RCC 7860 (cell line): Measurements from ENCODE around the gene AOAH.
"Not testable (repeated sequence)": the region's sequence is repeated elsewhere in the genome, so short reads cannot be mapped to it uniquely, and the experiment has no call there.

Experiments used
- DNase-seq: peaks from one replicate; pipeline ENCODE4 v3.0.0-alpha.2; 2015; ENCODE audit warnings: low spot score
- FAIRE-seq: peaks from 2 replicates; lab custom pipeline; 2012; peaks lifted over from hg19 to GRCh38; lab: Jason Lieb, UNC

Gene AOAH

DNA sequence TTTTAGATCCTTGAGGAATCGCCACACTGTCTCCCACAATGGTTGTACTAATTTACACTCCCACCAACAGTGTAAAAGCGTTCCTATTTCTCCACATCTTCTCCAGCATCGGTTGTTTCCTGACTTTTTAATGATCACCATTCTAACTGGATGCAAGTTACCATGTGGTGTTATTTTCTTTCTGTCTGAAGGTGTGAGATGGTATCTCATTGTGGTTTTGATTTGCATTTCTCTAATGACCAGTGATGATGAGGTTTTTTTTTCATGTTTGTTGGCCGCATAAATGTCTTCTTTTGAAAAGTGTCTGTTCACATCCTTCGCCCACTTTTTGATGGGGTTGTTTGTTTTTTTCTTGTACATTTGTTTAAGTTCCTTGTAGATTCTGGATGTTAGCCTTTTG is 20.4 kb downstream of the AOAH start:
- FAIRE-seq: not testable (repeated sequence)

DNA sequence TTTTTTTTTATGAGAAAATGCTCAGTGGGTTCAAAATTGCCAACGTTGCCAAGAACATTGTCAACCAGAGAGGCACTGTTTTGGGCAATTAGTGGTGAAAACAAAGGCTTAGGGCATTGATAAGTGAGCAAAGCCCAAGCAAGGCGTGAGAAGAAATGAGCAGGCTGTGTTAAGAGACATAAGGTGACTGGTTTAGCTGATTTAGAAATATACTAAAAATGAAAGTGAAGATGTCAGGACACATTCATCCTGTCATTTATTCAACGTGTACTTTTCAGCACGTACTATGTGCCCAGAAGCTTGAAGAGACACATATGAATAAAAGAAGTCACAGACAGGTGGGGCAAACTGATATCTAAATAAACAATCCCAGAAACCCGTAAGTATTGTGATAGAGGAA is 31.8 kb downstream of the AOAH start:
- DNase-seq (no peak), FAIRE-seq (no peak)

More for the DNA sequence above, 20.4 kb downstream of the AOAH start:
- not testable (repeated sequence) for DNase-seq

DNA sequence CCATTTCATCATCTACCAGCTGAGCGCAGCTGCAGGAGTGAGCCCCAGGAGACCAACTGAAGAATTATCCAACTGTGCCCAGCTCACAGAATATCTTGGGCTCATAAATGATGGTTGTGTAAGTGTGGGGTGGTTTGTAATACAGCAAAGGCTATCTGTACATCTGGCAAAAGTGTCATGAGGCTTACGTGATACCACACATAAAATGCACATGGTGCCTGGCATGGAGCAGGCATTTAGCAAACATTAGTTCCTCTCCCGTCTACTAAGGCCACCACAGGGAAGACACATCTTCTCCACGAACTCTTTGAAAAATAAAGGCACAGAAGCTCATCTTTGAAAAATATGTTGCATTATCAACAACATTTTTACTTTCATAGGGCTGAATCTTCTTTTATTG is 32.3 kb downstream of the AOAH start:
- FAIRE-seq (no peak), DNase-seq (no peak)

DNA sequence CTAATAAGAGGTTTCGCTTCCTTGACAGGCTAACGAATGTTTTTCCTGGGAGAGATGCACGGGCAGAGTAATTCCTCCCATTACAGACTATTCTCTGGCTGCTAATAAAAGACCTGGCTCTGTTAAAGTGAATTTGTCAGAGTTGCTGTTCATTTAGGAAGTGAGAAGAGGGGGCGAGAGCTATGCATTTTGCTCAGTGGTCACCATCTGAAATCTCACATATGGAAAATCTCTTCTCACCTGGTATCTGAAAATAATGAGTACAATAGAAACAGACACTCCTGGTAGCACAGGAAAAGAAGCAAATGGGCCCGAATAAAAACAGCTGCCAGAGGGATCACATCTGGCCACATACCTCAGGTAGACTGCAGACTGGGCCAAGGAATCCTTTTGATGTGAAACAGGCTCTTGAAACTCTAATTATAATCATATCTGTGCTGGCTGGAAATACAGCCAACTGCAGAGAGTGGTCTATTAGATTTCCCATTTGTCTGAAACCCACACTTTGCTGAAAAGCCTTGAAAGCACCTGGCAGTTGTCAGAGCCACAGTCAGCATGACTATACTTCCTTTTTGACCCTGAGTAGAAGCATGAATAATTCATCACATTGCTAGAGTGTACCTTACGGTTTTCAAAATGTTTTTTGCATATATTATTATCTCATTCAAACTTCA is 33.6 kb downstream of the AOAH start:
- FAIRE-seq (no peak), DNase-seq (no peak)

DNA sequence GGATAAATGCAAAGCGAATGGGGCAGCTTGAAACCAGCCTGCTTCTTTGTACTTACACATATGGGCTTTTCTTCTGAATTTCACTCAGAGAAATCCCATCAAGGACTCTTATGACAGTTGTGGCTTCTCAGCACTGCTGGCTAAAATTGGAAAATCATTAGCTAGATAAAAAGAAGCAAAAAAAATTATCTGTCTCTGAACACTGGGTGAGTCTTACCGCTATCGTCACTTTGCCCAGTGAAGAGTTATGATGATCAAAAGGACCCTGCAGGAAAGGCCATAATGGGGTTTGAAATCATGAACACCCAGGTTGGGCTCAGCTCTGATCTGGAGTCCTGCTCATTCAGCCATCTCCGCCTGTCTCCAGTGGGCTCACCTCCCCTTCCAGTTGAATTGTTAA is 34.3 kb downstream of the AOAH start:
- FAIRE-seq (no peak), DNase-seq (no peak)

DNA sequence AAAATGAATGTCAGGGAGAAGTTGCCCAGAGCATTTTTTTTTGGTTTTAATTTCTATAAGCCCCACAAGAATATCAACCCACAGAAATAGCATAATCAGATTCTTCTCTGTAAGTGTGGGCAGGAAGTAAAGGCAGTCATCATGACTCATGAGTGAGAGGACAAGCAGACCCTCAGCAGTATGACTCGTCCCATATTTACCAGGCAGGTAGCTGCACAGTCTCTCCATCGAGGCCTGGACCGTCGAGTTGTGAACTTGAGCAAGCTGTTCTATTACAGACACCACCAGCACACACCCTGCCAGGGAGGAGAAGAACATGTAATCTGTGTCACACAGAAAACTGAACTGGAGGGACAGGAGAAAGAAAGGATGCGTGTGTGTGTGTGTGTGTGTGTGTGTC is 37.8 kb downstream of the AOAH start:
- DNase-seq (peak; percentile 85), FAIRE-seq (peak; percentile 91)

DNA sequence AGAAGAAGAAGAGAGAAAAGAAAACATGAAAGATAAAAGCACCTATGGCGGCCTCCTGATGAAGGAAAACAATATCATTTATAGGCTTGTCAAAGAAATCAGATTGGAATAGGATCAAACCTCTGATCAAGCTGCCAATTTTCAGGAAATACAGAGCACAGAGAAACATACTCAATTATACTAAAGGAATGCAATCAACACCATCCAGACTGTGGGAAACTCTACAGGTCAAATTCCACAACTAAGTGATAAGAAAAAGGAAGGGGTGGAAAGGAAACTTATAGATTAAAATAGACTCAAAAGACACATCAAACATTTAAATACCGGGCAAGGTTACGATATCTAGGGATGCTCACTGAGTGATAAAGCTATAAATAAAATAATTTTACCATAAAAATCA is 39.3 kb downstream of the AOAH start:
- FAIRE-seq (no peak), DNase-seq (no peak)

DNA sequence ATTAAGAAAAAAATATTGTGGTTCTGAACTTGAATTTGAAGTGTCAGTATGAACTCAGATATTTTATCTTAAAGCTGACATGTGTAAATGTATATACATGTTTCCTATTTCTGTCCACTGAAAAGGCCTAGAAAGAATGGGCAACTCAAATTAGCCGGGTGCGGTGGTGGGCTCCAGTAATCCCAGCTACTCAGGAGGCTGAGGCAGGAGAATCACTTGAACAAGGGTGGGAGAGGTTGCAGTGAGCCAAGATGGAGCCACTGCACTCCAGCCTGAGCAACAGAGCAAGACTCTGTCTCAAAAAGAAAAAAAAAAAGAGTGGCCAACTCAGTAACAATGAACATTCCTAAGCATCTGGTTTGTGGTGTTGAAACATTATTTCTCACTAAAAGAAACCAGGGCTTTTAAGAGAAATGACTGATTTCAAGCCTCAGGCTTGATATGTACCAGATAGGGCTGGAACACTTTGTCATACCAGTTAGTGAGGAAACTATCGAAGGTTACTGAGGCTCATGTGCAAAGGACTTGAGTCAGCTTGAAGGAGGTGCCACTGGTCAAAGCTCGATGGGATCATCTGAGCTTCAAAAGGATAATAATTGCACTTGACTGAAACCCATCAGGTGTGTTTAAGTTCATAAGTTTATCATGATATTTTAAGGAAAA is 40.5 kb downstream of the AOAH start:
- DNase-seq (no peak), FAIRE-seq (no peak)

DNA sequence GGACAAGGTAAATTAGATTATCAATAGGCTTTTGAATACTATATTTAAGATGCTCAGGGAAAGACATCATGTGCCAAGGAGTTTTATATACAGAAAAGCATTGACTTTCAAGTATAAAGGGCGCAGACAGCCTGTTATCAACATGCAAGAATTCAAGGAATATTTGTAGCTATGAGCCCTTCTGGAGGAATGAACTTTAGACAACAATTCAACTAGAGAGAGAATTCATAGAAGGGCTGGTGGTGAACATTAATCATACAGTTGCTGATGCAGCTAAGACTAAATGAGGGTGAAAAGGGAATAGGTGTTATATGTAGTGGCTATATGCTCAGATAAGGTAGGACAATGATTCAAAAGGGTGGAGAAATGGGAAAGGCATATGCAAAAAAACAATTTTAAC is 41.2 kb downstream of the AOAH start:
- DNase-seq (no peak), FAIRE-seq (no peak)

DNA sequence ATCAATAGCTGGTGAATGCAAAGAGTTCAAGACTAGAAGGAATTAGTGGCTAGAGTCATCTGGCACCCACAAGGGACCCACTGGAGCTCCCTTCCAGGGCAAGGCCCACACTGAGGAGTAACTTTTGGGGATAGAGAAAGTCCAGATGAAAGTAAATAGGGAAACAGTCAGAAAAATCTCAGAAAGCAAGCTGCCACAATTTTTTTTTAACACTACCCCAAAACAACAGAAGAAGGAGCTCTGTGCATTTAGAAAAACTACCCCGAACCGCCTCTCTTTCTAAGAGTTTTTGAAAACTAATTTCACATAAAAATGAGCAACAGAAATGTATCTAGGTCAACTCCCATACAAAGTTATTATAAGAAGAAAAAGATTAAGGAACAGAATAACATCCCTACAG is 42.2 kb downstream of the AOAH start:
- FAIRE-seq (no peak), DNase-seq (no peak)

DNA sequence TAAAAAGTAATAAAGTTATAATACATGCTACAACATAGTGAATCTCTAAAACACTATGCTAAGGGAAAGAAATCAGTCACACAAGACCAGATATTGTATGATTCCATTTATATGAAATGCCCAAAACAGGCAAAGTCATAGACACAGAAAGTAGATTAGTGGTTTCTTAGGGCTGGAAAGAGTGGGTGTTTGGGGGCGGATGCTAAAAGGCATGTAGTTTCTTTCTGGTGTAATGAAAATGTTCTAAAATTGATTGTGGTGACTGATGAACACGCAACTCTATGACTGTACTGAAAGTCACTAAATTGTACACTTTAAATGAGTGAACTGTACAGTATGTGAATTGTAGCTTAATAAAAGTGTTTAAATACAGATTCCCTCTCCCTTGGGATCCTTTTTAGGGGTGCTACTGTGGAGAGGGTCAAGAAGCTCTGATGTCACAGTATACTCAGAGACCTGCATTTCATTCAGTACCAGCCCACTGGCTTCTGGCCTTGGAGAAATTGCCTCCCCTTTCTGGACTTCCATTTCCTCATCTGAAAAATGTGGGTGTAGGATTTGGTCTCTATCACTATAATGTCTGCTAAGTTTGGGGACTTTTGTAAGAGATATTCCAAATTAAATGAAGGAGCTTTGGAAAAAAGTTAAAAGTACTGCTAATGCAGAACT is 46.4 kb downstream of the AOAH start:
- DNase-seq (no peak), FAIRE-seq (no peak)

DNA sequence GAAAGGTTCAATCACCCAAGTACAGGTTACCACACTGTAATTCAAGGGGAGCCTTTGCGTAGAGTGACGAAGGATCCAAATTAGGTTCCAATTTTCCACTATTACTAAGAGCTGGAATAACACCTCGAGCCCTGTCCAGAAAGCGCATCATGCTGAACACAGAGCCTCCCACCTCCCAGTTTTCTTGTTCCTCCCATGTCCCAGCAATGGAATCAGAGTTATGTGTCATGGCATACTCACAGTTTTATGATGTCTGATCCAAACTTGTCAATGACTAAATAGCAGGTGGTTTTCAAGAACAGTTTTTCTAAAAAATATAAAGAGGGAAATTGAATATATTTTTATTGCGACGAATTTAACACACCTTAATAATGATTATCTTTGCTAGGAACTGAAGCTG is 50.6 kb downstream of the AOAH start:
- no peak for DNase-seq
- FAIRE-seq: no peak

DNA sequence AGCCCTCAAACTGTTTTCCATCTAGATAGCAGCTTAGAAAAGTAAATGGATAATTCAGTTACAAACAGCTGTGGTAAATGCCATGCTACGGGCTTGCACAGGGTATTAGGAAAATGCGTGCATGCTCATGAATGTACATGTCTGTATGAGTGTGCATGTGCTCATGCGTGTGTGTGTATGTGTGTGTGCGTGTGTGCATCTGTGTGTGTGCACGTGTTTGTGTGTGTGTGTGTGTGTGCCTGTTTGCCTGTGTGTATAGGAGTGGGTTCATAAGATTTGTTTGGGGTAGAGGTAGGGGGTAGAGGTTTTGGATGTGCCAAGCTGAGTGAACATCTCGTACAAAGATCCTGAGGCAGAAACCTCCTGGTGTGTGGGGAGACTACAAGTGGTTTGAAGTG is 52.9 kb downstream of the AOAH start:
- DNase-seq: no peak
- no peak for FAIRE-seq

DNA sequence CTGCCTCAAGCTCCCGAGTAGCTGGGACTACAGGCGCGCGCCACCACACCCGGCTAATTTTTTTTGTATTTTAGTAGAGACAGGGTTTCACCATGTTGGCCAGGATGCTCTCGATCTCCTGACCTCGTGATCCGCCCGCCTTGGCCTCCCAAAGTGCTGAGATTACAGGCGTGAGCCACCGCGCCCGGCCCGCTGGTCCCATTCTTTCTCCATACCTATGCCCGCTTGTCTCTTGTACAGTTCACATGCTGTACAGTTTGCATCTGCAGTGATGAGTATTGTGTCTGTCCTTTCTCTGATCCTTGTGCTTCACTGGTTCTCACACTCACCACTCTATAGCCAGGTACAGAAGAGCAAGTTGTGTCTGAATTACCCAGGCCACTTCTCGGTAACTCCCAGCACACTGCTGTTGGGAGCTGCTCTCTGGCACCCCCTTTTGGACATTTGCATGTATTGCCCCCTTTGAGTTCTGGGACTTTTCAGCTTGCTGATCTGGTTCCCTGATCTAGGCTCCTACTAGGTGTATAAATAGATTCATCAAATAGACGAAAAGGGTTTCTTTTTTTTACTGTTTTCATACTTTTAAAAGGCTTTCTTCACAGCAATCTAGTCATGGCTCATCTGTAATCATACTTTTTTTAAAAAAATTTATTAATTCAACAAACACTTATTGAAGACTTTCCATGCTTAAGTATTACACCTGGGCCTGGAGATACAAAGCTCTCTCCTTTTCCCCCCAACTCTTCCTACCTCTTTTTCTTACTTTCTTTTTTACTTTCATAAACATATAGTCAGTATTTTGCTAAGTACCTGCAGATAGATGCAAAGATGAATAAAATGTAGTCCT is 53.5 kb downstream of the AOAH start:
- peak; percentile 79 for FAIRE-seq
- DNase-seq: peak; percentile 65

DNA sequence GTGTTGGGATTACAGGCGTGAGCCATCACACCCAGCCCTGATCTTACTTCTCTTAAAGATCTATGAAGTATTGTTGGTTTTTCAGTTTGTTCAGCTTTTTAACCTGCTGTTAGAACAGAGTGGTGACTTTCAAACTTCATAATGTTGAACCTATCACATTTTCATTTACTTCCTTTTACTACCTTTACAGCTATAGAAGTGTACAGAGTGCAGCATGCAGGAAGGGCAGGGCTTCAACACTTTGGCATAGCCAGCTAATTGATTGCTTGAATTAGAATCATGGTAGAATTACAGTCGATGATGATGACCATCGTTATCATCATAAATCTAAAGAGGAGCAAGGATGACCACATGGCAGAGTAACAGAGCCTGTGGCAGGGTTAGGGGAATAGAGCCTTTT is 55.5 kb downstream of the AOAH start:
- no peak for FAIRE-seq
- DNase-seq: no peak

DNA sequence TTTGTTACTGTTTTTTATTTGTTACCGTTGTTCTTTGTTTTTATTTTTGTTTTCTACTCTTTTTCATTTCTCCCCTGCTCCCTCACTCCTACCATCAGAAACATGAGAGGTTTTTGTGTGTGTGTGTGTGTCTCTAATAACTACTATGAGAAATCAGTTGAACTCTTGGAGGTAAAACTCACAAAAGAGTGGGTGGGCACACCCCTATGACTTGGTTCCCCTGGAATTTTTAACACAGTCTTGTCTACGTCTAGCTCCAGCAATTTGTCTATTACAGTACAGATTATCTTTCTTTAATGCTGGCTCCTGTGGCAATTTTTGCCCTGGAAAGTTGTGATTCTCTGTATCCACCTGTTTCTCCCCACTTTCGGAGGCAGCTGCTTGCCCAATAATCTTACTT is 56.2 kb downstream of the AOAH start:
- FAIRE-seq: no peak
- DNase-seq: no peak

DNA sequence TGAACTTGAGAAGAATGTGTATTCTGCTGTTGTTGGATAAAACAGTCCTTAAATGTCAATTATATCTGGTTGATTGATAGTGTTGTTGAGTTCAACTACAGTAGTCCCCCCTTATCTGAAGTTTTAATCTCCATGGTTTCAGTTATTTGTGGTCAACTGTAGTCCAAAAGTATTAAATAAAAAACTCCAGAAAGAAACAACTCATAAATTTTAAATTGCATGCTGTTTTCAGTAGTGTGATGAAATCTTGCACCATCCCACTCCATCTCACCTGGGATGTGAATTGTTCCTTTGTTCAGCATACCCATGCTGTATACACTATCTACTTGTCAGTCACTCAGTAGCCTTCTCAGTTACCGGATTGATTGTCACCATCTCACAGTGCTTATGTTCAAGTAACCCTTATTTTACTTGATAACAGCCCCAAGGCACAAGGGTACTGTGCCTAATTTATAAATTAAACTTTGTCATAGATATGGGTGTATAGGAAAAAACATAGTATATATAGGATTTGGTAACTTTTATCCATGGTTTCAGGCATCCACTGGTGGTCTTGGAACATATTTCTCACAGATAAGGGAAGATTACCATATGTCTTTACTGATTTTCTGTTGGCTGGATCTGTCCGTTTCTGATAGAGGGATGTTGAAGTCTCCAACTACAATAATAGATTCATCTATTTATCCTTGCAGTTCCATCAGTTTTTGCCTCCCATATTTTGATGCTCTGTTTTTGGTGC is 57.1 kb downstream of the AOAH start:
- DNase-seq (no peak), FAIRE-seq (no peak)

DNA sequence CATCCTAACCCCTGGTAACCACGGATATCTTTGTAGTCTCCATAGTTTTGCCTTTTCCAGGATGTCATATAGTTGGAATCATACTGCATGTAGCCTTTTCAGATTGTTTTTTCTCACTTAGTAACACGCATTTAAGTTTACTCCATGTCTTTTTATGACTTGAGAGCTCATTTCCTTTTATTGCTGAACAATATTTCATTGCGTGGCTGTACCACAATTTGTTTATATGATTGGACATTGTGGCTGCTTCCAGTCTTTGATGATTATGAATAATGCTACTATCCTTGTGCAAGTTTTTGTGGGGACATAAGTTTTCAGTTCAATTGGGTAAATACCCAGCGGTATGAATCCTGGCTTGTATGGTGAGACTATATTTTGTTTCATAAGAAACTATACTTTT is 60.8 kb downstream of the AOAH start:
- FAIRE-seq (no peak), DNase-seq (no peak)

DNA sequence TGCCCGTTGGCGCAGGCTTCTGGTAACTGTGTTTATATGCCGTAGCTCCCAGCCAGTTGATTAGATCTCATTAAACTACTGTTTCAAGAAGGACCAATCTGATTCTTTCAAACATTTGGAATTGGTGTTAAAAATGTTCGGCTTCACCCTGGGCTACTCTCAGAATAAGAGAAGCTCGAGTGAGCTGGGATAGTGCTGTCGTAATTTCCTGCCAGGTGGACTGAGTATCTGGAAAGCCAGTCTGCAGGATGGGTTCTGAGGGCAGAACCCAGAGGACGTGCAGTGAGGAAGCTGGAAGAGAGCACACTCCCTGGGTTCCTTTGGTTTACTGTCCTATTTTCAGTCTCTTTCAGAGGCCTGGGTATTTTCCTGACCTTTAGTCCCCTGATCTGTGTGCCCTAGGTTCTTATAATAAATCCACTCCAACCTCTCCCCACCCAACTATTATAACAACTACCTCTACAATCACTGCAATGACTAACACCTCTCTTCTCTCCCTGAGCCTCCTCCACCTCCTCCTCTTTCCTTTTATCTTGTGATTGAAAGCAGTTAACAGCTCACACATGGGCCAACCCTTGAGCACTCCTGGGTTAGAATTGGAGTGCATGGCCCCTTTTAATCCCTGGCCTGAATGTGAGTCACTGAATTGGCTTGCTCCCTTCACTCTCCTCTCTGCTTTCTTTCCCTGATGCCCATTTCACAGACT is 63.0 kb downstream of the AOAH start:
- peak; percentile 99 for FAIRE-seq
- DNase-seq: peak; percentile 94
